ENCODE measurements around the gene MYO1G. TPM values are rescaled to one million over a fixed set of nuclear protein-coding genes. Genes with fewer than 3 reads are reported as not detected.
"Not testable (repeated sequence)": the region's sequence is repeated elsewhere in the genome, so short reads cannot be mapped to it uniquely, and the experiment has no call there.

MYO1G gene
- total RNA-seq, 2 experiments from 2014 or later = 155 to 157 TPM

DNA sequence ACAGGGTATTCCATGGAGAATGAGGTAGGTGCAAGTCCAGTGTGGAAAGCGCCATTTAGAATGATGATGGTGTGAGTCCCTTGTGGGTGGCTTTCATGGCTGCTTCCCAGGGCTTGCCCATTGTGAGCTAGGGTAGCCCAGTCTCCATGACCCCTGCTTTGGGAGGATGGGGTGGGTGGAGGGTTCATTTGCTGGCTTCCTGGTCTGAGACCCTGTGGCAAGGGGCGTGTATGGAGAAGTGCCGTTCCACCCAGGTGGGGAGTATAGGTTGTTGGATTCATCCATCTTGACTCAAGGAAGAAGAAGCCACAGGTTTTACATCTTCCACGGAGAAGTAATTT is 48.9 kb upstream of the MYO1G start:
- H3K4me1 Mint-ChIP-seq (ENCODE audit: low read depth) = peaks cover 73% of the 10 kb centered on the region
- peak overlapping the region; percentile 95 for H3K27ac Mint-ChIP-seq
- TF ChIP-seq, protein P1, sequence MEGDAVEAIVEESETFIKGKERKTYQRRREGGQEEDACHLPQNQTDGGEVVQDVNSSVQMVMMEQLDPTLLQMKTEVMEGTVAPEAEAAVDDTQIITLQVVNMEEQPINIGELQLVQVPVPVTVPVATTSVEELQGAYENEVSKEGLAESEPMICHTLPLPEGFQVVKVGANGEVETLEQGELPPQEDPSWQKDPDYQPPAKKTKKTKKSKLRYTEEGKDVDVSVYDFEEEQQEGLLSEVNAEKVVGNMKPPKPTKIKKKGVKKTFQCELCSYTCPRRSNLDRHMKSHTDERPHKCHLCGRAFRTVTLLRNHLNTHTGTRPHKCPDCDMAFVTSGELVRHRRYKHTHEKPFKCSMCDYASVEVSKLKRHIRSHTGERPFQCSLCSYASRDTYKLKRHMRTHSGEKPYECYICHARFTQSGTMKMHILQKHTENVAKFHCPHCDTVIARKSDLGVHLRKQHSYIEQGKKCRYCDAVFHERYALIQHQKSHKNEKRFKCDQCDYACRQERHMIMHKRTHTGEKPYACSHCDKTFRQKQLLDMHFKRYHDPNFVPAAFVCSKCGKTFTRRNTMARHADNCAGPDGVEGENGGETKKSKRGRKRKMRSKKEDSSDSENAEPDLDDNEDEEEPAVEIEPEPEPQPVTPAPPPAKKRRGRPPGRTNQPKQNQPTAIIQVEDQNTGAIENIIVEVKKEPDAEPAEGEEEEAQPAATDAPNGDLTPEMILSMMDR (IDR thresholded peaks at IDR 0.05) = no peak
- Histone ChIP-seq H3K9me3 (ENCODE audit: control insufficient read depth in 1 of 2, insufficient read depth in 1 of 2, low read length in 2 of 2) (no peaks in the 10 kb centered on the region), H3K27ac (ENCODE audit: low read depth in 1 of 2, low read length in 2 of 2) (peak overlapping the region; percentile 82 to 83), H3K4me3 (ENCODE audit: low read length) (peak overlapping the region; percentile 96), H3K27me3 (ENCODE audit: control insufficient read depth in 1 of 2, insufficient read depth in 2 of 2, low read length in 2 of 2) (no peaks in the 10 kb centered on the region), H3K36me3 (ENCODE audit: insufficient read depth, low read length) (peaks cover 9% of the 10 kb centered on the region), H3K4me1 (ENCODE audit: insufficient read depth, low read length) (peaks cover 62% of the 10 kb centered on the region)
- DNase-seq (peak in 1 of 14 experiments; percentile 25), ATAC-seq (ENCODE audit: poor library complexity) (peak; percentile 15)
- POLR2A ChIA-PET = interaction anchor here (0.8 to 13.4 kb wide), 25 partner anchors 9 to 905 kb away, joined by 3 to 367 read pairs (median 6); partner anchors contain the start of genes CCM2, H2AZ2, MYO1G and OGDH
- no peaks in the 10 kb centered on the region for H3K9me3 Mint-ChIP-seq
- peaks cover 66% of the 10 kb centered on the region for H3K36me3 Mint-ChIP-seq (ENCODE audit: low read depth)
- CTCF ChIA-PET = interaction anchor here (1.1 to 2.7 kb wide), 7 partner anchors 8 to 108 kb away, joined by 3 to 13 read pairs (median 8); partner anchors contain the start of gene MYO1G
- intact Hi-C loops (cut with DNase I, micrococcal nuclease) = loop anchor here (1.0 to 5.0 kb wide), 8 partner anchors 10 to 85 kb away; partner anchors contain the start of genes MYO1G (in 1 of the 2) and TBRG4 (in 1 of the 2)
- no peaks in the 10 kb centered on the region for H3K27me3 Mint-ChIP-seq
- H3K4me3 Mint-ChIP-seq = peak overlapping the region; percentile 94

DNA sequence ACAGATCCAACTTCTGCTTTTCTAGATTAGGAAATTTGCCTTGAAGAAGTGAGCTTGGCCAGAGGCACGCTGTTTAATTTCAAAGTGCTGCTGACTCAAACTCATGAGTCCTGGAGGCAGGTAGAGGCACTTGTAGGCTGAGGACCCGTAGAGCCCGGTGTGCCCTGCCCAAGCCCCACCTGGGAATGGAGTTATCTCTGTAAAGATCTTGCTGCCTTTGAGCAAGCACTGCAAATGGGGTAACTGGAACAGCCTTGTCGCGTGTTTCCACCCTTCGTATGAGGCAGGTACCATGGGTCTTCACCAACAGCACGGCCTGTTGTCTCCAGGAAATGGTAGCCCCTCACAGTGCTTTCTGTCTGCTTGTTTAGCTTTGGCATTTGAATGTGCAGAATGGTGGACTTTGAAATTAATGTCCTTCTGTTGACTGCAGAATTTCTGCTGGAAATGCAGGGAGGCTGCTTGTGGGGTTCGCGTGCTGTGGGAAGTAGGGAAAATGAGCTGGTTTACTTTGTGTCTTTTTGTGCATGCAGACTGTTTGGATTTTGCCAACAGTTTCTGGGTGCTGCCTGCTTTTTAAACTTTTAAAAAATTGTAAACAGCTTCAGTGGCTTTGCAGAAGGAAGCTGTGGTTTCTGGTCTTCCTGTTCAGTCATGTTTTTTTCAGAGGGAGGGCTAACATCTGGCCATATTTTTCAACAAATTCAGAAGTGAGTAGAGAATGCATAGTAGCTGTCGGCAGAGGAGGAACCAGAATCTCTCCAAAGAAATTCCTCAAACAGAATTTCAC is 48.4 kb upstream of the MYO1G start:
- Histone ChIP-seq H3K27me3 (ENCODE audit: control insufficient read depth in 1 of 2, insufficient read depth in 2 of 2, low read length in 2 of 2) (no peaks in the 10 kb centered on the region), H3K36me3 (ENCODE audit: insufficient read depth, low read length) (peaks cover 9% of the 10 kb centered on the region), H3K4me1 (ENCODE audit: insufficient read depth, low read length) (peaks cover 56% of the 10 kb centered on the region), H3K27ac (ENCODE audit: low read depth in 1 of 2, low read length in 2 of 2) (peak overlapping the region; percentile 82 to 83), H3K9me3 (ENCODE audit: control insufficient read depth in 1 of 2, insufficient read depth in 1 of 2, low read length in 2 of 2) (no peaks in the 10 kb centered on the region), H3K4me3 (ENCODE audit: low read length) (peak overlapping the region; percentile 96)
- Mint-ChIP-seq H3K4me3 (peak overlapping the region; percentile 94), H3K27ac (peak overlapping the region; percentile 95), H3K4me1 (ENCODE audit: low read depth) (peaks cover 67% of the 10 kb centered on the region), H3K9me3 (no peaks in the 10 kb centered on the region), H3K36me3 (ENCODE audit: low read depth) (peaks cover 61% of the 10 kb centered on the region), H3K27me3 (no peaks in the 10 kb centered on the region)
- ATAC-seq (ENCODE audit: poor library complexity) = peak; percentile 57
- ChIA-PET POLR2A (interaction anchor here (0.5 to 13.4 kb wide), 29 partner anchors 9 to 905 kb away, joined by 3 to 367 read pairs (median 5); partner anchors contain the start of genes CCM2, DDX56, H2AZ2 and MYO1G), CTCF (interaction anchor here (1.1 to 2.7 kb wide), 8 partner anchors 9 to 109 kb away, joined by 3 to 13 read pairs (median 7); partner anchors contain the start of genes CCM2 and MYO1G)
- TF ChIP-seq, protein P1 (IDR thresholded peaks at IDR 0.05) = no peak
- intact Hi-C loops (cut with DNase I, micrococcal nuclease) = loop anchor here (1.0 to 5.0 kb wide), 7 partner anchors 10 to 85 kb away; partner anchors contain the start of genes MYO1G (in 1 of the 2) and TBRG4 (in 1 of the 2)
- peak in 11 of 14 experiments; percentile 13 to 82 (median 36) for DNase-seq

DNA sequence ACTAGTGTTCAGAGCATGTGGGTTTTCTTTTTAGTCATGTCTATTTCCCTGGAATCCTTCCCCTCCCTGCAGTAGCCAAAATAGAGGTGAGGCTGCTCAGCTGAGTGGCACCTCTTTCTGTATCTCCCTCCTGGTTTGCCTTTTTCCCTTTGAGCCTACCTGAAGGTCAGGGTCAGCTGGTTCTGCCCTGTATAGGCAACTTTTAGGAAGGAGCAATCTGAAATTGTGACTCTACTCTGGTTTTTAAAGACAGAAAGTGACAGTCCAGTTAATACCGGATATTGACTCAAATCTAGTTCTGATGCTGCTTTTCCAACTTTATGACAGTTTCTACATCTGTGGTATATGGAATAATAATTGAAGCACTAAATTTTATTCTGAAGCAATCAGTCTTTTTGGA is 47.2 kb upstream of the MYO1G start:
- ATAC-seq (ENCODE audit: poor library complexity) (no peak), DNase-seq (peak in 1 of 14 experiments; percentile 37)
- ChIA-PET POLR2A (interaction anchor here (2.0 to 13.4 kb wide), 3 partner anchors 26 to 141 kb away, joined by 19 to 367 read pairs (median 321); partner anchors contain the start of genes CCM2, MYO1G and PURB), CTCF (interaction anchor here (1.4 to 2.1 kb wide), 2 partner anchors 26 to 52 kb away, joined by 6 to 7 read pairs; partner anchors contain the start of gene CCM2)
- Mint-ChIP-seq H3K27ac (peak overlapping the region; percentile 95), H3K9me3 (no peaks in the 10 kb centered on the region), H3K4me1 (ENCODE audit: low read depth) (peaks cover 70% of the 10 kb centered on the region), H3K27me3 (no peaks in the 10 kb centered on the region), H3K4me3 (peak overlapping the region; percentile 81), H3K36me3 (ENCODE audit: low read depth) (peaks cover 62% of the 10 kb centered on the region)
- TF ChIP-seq, protein P1 (IDR thresholded peaks at IDR 0.05) = no peak
- Histone ChIP-seq H3K36me3 (ENCODE audit: insufficient read depth, low read length) (peaks cover 5% of the 10 kb centered on the region), H3K4me3 (ENCODE audit: low read length) (no peak overlapping the region), H3K9me3 (ENCODE audit: control insufficient read depth in 1 of 2, insufficient read depth in 1 of 2, low read length in 2 of 2) (no peaks in the 10 kb centered on the region), H3K27ac (ENCODE audit: low read depth in 1 of 2, low read length in 2 of 2) (peak overlapping the region; percentile 52 to 82), H3K4me1 (ENCODE audit: insufficient read depth, low read length) (peaks cover 50% of the 10 kb centered on the region), H3K27me3 (ENCODE audit: control insufficient read depth in 1 of 2, insufficient read depth in 2 of 2, low read length in 2 of 2) (no peaks in the 10 kb centered on the region)
- intact Hi-C loops (cut with DNase I, micrococcal nuclease) = loop anchor here (2.0 to 5.0 kb wide), 4 partner anchors 13 to 86 kb away; partner anchors contain the start of gene TBRG4 (in 1 of the 2)

DNA sequence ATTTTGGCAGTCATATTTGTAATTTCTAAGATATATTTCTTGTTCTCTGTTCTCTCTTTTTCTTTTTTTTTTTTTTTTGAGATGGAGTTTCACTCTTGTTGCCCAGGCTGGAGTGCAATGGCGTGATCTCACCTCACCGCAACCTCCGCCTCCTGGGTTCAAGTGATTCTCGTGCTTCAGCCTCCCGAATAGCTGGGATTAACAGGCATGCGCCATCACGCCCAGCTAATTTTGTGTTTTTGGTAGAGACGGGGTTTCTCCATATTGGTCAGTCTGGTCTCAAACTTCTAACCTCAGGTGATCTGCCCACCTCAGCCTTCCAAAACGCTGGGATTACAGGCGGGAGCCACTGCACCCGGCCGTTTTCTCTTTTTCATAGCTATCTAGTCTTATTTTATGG is 46.7 kb upstream of the MYO1G start:
- CTCF ChIA-PET = interaction anchor here (2.1 kb wide), 1 partner anchor 52 kb away, joined by 7 read pairs; no protein-coding TSS in a partner anchor
- H3K4me3 ChIP-seq (ENCODE audit: low read length); DNase-seq; H3K36me3 ChIP-seq (ENCODE audit: insufficient read depth, low read length); H3K9me3 Mint-ChIP-seq; H3K27me3 Mint-ChIP-seq; ATAC-seq (ENCODE audit: poor library complexity); H3K27me3 ChIP-seq (ENCODE audit: control insufficient read depth in 1 of 2, insufficient read depth in 2 of 2, low read length in 2 of 2); H3K9me3 ChIP-seq (ENCODE audit: control insufficient read depth in 1 of 2, insufficient read depth in 1 of 2, low read length in 2 of 2): not testable (repeated sequence)
- H3K4me1 Mint-ChIP-seq (ENCODE audit: low read depth) = peaks cover 76% of the 10 kb centered on the region
- H3K27ac ChIP-seq (ENCODE audit: low read depth in 1 of 2, low read length in 2 of 2) = peak overlapping the region in 1 of 2 donors; percentile 82
- intact Hi-C loops (cut with DNase I, micrococcal nuclease) = loop anchor here in 1 of 2 experiments (5.0 kb wide), 2 partner anchors 38 to 87 kb away; partner anchors contain the start of gene TBRG4
- H3K27ac Mint-ChIP-seq = peak overlapping the region; percentile 95
- peaks cover 48% of the 10 kb centered on the region for H3K4me1 ChIP-seq (ENCODE audit: insufficient read depth, low read length)
- H3K4me3 Mint-ChIP-seq = peak overlapping the region; percentile 81
- peaks cover 61% of the 10 kb centered on the region for H3K36me3 Mint-ChIP-seq (ENCODE audit: low read depth)
- POLR2A ChIA-PET = interaction anchor here (13.3 to 13.4 kb wide), 2 partner anchors 25 to 46 kb away, joined by 321 to 367 read pairs; partner anchors contain the start of genes CCM2 and MYO1G
